Ascending aorta (tissue), 2 donors: ENCODE measurements around the gene TEX38. TPM values are rescaled to one million over a fixed set of nuclear protein-coding genes. Genes with fewer than 3 reads are reported as not detected.

Experiments used
- DNase-seq, 2 donors: peaks; one replicate each; pipeline ENCODE4 v3.0.0-alpha.2; 2019; ENCODE audit warnings: low spot score in 2 of 2
- H3K27ac ChIP-seq, 2 donors: fragments of 200-600 bp; sonication (generic); one replicate each; pipeline ENCODE4 v1.5.1; 2016 to 2017; ENCODE audit warnings: mild to moderate bottlenecking in 1 of 2
- H3K27me3 ChIP-seq: fragments of 200-600 bp; sonication (generic); one replicate; pipeline ENCODE4 v1.5.1; 2017
- H3K36me3 ChIP-seq, 2 donors: fragments of 200-600 bp; sonication (generic); one replicate each; pipeline ENCODE4 v1.5.1; 2016
- H3K4me1 ChIP-seq, 2 donors: fragments of 200-600 bp; sonication (generic); one replicate each; pipeline ENCODE4 v1.5.1; 2016 to 2017; ENCODE audit warnings: mild to moderate bottlenecking in 1 of 2
- H3K4me3 ChIP-seq, 2 donors: fragments of 200-600 bp; sonication (generic); one replicate each; pipeline ENCODE4 v1.5.1; 2016 to 2017; ENCODE audit warnings: mild to moderate bottlenecking in 1 of 2
- H3K9me3 ChIP-seq, 2 donors: fragments of 200-600 bp; sonication (generic); one replicate each; pipeline ENCODE4 v1.5.1; 2016
- intact Hi-C: fragments of 100-400 bp; cut with DNase I; formaldehyde crosslinking; loops from one replicate; pipeline ENCODE4 v1.15.1; 2023
- total RNA-seq: library from RNA; depleted of rRNA; stranded (reverse); fragments of >200 nt; gene quantifications from one replicate; pipeline ENCODE4 v1.1.0, GENCODE V29; 2016
- TF ChIP-seq, protein P1 (sequence below), 3 experiments: fragments of 200-600 bp in 2 of 3; fragments of 450-650 bp in 1 of 3; sonication (generic) in 2 of 3; IDR thresholded peaks; one replicate each; pipeline ENCODE4 v1.5.1; 2016 to 2019; ENCODE audit warnings: antibody characterized with exemption in 3 of 3, mild to moderate bottlenecking in 1 of 3, moderate library complexity in 1 of 3

TEX38 gene
- total RNA-seq, 1 donor from 2014 or later = not detected

DNA sequence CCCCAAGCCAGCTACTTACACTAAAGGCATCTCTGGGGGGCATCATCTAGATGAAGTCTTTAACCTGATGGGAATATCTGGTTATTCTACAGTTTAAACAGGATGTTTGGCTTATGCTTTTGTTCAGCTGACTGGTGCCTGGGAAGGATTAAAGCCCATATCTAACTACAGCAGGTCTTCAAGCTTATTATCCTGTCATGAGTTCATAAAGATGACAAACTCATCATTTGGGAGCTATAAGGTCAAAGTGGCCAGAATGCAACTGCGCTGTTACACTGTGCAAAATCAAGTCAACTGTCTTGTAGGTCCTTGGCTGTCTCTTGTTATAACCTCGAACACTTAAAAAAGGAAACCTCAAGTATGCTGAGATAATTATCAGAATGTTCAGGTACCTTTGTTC is 36.4 kb upstream of the TEX38 start:
- no peak overlapping the region for H3K4me3 ChIP-seq
- H3K27ac ChIP-seq = no peak overlapping the region
- H3K27me3 ChIP-seq = no peaks in the 10 kb centered on the region
- no peak for DNase-seq
- intact Hi-C loops = no loop called here
- TF ChIP-seq, protein P1, sequence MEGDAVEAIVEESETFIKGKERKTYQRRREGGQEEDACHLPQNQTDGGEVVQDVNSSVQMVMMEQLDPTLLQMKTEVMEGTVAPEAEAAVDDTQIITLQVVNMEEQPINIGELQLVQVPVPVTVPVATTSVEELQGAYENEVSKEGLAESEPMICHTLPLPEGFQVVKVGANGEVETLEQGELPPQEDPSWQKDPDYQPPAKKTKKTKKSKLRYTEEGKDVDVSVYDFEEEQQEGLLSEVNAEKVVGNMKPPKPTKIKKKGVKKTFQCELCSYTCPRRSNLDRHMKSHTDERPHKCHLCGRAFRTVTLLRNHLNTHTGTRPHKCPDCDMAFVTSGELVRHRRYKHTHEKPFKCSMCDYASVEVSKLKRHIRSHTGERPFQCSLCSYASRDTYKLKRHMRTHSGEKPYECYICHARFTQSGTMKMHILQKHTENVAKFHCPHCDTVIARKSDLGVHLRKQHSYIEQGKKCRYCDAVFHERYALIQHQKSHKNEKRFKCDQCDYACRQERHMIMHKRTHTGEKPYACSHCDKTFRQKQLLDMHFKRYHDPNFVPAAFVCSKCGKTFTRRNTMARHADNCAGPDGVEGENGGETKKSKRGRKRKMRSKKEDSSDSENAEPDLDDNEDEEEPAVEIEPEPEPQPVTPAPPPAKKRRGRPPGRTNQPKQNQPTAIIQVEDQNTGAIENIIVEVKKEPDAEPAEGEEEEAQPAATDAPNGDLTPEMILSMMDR (IDR thresholded peaks at IDR 0.05) = no peak
- H3K9me3 ChIP-seq = no peaks in the 10 kb centered on the region
- peaks cover 21 to 50% of the 10 kb centered on the region in 2 donors for H3K36me3 ChIP-seq
- H3K4me1 ChIP-seq = peaks cover 0 to 10% of the 10 kb centered on the region in 2 donors

DNA sequence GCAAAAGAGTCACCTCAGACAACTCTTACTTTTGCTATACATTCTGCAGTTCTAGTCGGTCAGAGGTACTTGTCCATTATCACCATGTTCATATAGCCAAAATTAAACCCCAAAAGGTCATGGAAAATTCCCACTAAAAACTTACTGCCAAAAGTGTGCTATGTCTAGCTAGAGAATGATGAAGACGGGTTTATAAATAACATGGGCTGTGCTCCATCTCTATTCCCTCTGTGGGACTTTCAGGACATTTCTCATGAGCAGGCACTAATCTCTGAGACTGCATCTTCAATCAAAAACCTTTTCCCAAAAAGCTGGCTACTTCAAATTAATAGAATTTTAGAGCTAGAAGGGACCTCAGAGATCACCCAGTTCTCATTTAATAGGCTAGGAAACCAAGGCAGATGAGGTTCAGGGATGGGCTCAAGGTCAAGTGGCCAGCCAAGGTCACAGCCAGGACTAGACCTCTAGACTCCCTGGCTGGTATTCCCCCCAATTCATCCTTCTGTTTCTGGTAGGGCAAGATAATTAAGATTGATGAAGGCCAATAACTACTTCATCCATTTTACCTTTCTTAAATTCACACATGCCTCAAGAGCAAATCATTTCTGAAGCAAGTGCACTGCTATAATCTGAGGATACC is 34.1 kb upstream of the TEX38 start:
- Histone ChIP-seq H3K9me3 (no peaks in the 10 kb centered on the region), H3K27ac (peak overlapping the region; percentile 73 to 92), H3K4me3 (no peak overlapping the region), H3K4me1 (peaks cover 0 to 10% of the 10 kb centered on the region in 2 donors), H3K27me3 (no peaks in the 10 kb centered on the region), H3K36me3 (peaks cover 21 to 39% of the 10 kb centered on the region in 2 donors)
- DNase-seq = no peak
- TF ChIP-seq, protein P1 (IDR thresholded peaks at IDR 0.05) = no peak
- intact Hi-C loops = loop anchor here (1.0 to 2.0 kb wide), 2 partner anchors 19 to 31 kb away; partner anchors contain the start of gene ATPAF1

- DNase-seq = no peak
- TF ChIP-seq, protein P1 (IDR thresholded peaks at IDR 0.05) = no peak
Observed at GRCh38 chr1:46638921-46639320, 32.7 kb upstream of the TEX38 start.

DNA sequence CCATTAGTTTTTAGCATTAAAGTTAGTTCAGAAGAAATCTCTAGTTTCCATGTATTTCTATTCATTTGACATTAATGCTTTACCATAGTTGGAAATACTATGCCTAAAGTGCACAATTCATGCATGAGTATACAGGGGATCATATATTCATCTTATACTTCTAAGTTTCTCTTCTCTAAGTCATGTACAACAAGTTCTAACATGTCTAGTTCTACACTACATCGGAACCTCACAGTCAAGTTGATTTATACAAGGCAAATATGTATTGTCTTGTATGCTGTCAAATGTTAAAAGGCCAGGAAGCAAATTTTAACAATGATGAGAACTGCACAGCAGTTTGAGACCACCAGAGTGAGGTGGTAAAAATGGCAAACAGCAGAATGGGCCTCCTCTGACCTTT is 32.1 kb upstream of the TEX38 start:
- no peaks in the 10 kb centered on the region for H3K27me3 ChIP-seq
- H3K4me1 ChIP-seq = peaks cover 0 to 14% of the 10 kb centered on the region in 2 donors
- DNase-seq = no peak
- no peaks in the 10 kb centered on the region for H3K9me3 ChIP-seq
- intact Hi-C loops = no loop called here
- TF ChIP-seq, protein P1 (IDR thresholded peaks at IDR 0.05) = no peak
- peaks cover 15 to 21% of the 10 kb centered on the region in 2 donors for H3K36me3 ChIP-seq
- H3K27ac ChIP-seq = peak overlapping the region in 1 of 2 donors; percentile 26
- no peak overlapping the region for H3K4me3 ChIP-seq

More at GRCh38 chr1:46638921-46639320, 32.7 kb upstream of the TEX38 start:
- Histone ChIP-seq H3K4me1 (peaks cover 0 to 14% of the 10 kb centered on the region in 2 donors), H3K36me3 (peaks cover 17 to 27% of the 10 kb centered on the region in 2 donors), H3K4me3 (no peak overlapping the region), H3K27me3 (no peaks in the 10 kb centered on the region), H3K27ac (peak overlapping the region; percentile 73 to 92), H3K9me3 (no peaks in the 10 kb centered on the region)
- intact Hi-C loops = no loop called here

GRCh38 chr1:46642115-46642680 is 29.5 kb upstream of the TEX38 start:
- TF ChIP-seq, protein P1 (IDR thresholded peaks at IDR 0.05) = no peak
- intact Hi-C loops = no loop called here

More at GRCh38 chr1:46642115-46642680, 29.5 kb upstream of the TEX38 start:
- Histone ChIP-seq H3K4me3 (no peak overlapping the region), H3K36me3 (peaks cover 5 to 19% of the 10 kb centered on the region in 2 donors), H3K9me3 (no peaks in the 10 kb centered on the region), H3K27me3 (no peaks in the 10 kb centered on the region), H3K4me1 (peaks cover 0 to 9% of the 10 kb centered on the region in 2 donors), H3K27ac (no peak overlapping the region)
- no peak for DNase-seq
